H1 (cell line): ENCODE data around the gene EED. TPM values are rescaled to one million over a fixed set of nuclear protein-coding genes. Genes with fewer than 3 reads are reported as not detected.

Source experiments
- CTCF ChIA-PET: fragments of 300-600 bp; sonication (Branson Sonifier 250); formaldehyde crosslinking; loops from one replicate; lab custom pipeline; 2021; ENCODE audit not compliant: partially characterized antibody; lab: Charles Lee
- POLR2A ChIA-PET: fragments of 300-600 bp; sonication (Branson Sonifier 250); formaldehyde crosslinking; loops from one replicate; lab custom pipeline; 2021; ENCODE audit warnings: inconsistent platforms; ENCODE audit not compliant: partially characterized antibody; lab: Charles Lee
- DNase-seq, 2 experiments: peaks; one replicate each; pipeline versions ENCODE4 v3.0.0 to v3.0.0-alpha.2; 2010 to 2022; ENCODE audit warnings: low spot score in 2 of 2, low read depth in 1 of 2, mixed read lengths in 1 of 2
- FAIRE-seq: peaks from 2 replicates; lab custom pipeline; 2011; peaks lifted over from hg19 to GRCh38; lab: Jason Lieb, UNC
- H2AFZ ChIP-seq: 2 replicates; pipeline ENCODE4 v1.8.1; 2012; ENCODE audit warnings: low read length, inconsistent platforms
- H2AK5ac ChIP-seq: 2 replicates; pipeline ENCODE4 v1.6.1; 2013; ENCODE audit warnings: low read depth, low read length
- H2BK120ac ChIP-seq: replicated peaks from 2 replicates; pipeline ENCODE3; 2013; ENCODE audit warnings: low read depth, low read length, inconsistent platforms
- H2BK12ac ChIP-seq: 2 replicates; pipeline ENCODE4 v1.6.1; 2013; ENCODE audit warnings: low read depth, low read length
- H2BK15ac ChIP-seq: 2 replicates; pipeline ENCODE4 v1.6.1; 2013; ENCODE audit warnings: low read length
- H2BK20ac ChIP-seq: 2 replicates; pipeline ENCODE4 v1.6.1; 2013; ENCODE audit warnings: low read length
- H2BK5ac ChIP-seq: 2 replicates; pipeline ENCODE4 v1.6.1; 2013; ENCODE audit warnings: low read depth, low read length
- H3K14ac ChIP-seq: 2 replicates; pipeline ENCODE4 v1.6.1; 2013; ENCODE audit warnings: inconsistent platforms; ENCODE audit not compliant: insufficient read length
- H3K18ac ChIP-seq: 2 replicates; pipeline ENCODE4 v1.6.1; 2013; ENCODE audit warnings: low read length; ENCODE audit errors: extremely low read depth
- H3K23ac ChIP-seq: 2 replicates; pipeline ENCODE4 v1.6.1; 2013; ENCODE audit warnings: inconsistent platforms; ENCODE audit not compliant: insufficient read length
- H3K23me2 ChIP-seq: 2 replicates; pipeline ENCODE4 v1.6.1; 2013; ENCODE audit warnings: low read depth, low read length
- H3K27ac ChIP-seq: 2 replicates; pipeline ENCODE4 v1.6.1; 2011; ENCODE audit warnings: low read depth, low read length, inconsistent platforms
- H3K27me3 ChIP-seq, 4 experiments: replicated peaks in 1 of 4; 1 replicate in 1 of 4; 2 replicates in 3 of 4; pipeline versions ENCODE4 v1.6.1 to v1.8.1; 2011 to 2013; ENCODE audit warnings: low read length in 3 of 4, mild to moderate bottlenecking in 3 of 4, inconsistent platforms in 2 of 4, mixed read lengths in 2 of 4, moderate library complexity in 1 of 4; ENCODE audit not compliant: control insufficient read depth in 3 of 4, insufficient read depth in 3 of 4; ENCODE audit errors: extremely low read depth in 1 of 4
- H3K36me3 ChIP-seq, 4 experiments: 2 replicates each; pipeline versions ENCODE4 v1.6.1 to v1.8.1; 2011 to 2013; ENCODE audit warnings: mild to moderate bottlenecking in 4 of 4, low read length in 3 of 4, moderate library complexity in 2 of 4, control low read depth in 1 of 4, inconsistent platforms in 1 of 4; ENCODE audit not compliant: insufficient read depth in 4 of 4, control insufficient read depth in 2 of 4
- H3K4ac ChIP-seq: replicated peaks from 2 replicates; pipeline ENCODE3; 2013; ENCODE audit warnings: low read length, low read depth, mixed read lengths, inconsistent platforms; ENCODE audit not compliant: insufficient read length
- H3K4me1 ChIP-seq, 4 experiments: replicated peaks in 1 of 4; 1 replicate in 1 of 4; 2 replicates in 3 of 4; pipeline versions ENCODE4 v1.6.1 to v1.8.1; 2011 to 2013; ENCODE audit warnings: low read length in 3 of 4, inconsistent platforms in 2 of 4, mixed read lengths in 1 of 4; ENCODE audit not compliant: insufficient read depth in 4 of 4, control insufficient read depth in 3 of 4
- H3K4me2 ChIP-seq, 2 experiments: 2 replicates each; pipeline versions ENCODE4 v1.6.1 to v1.8.1; 2011 to 2013; ENCODE audit warnings: low read depth in 2 of 2, low read length in 2 of 2, control low read depth in 1 of 2, inconsistent platforms in 1 of 2, mild to moderate bottlenecking in 1 of 2; ENCODE audit not compliant: insufficient read depth in 1 of 2
- H3K4me3 ChIP-seq, 4 experiments: fragments of 200-600, 300-600 bp in 1 of 4; sonication (generic), shearing (Covaris generic), sonication (Bioruptor Twin) in 1 of 4; 2 replicates each; pipeline versions ENCODE4 v1.5.1 to v1.8.1; 2011 to 2016; ENCODE audit warnings: low read length in 4 of 4, low read depth in 3 of 4, control low read depth in 2 of 4, inconsistent platforms in 2 of 4, mild to moderate bottlenecking in 2 of 4, mixed read lengths in 1 of 4, moderate library complexity in 1 of 4; ENCODE audit not compliant: insufficient read depth in 2 of 4; ENCODE audit errors: extremely low read depth in 1 of 4
- H3K56ac ChIP-seq: replicated peaks from 2 replicates; pipeline ENCODE3; 2013; ENCODE audit warnings: low read depth, mild to moderate bottlenecking, mixed read lengths, low read length, inconsistent platforms; ENCODE audit not compliant: insufficient read length
- H3K79me1 ChIP-seq: 2 replicates; pipeline ENCODE4 v1.6.1; 2013; ENCODE audit warnings: low read depth, low read length, control low read depth
- H3K79me2 ChIP-seq, 2 experiments: 2 replicates each; pipeline versions ENCODE4 v1.6.1 to v1.8.1; 2012 to 2013; ENCODE audit warnings: low read length in 2 of 2, mild to moderate bottlenecking in 2 of 2, inconsistent platforms in 1 of 2; ENCODE audit not compliant: insufficient read depth in 2 of 2, control insufficient read depth in 1 of 2
- H3K9ac ChIP-seq, 4 experiments: replicated peaks in 1 of 4; 1 replicate in 1 of 4; 2 replicates in 3 of 4; pipeline versions ENCODE4 v1.6.1 to v1.8.1; 2011 to 2013; ENCODE audit warnings: low read depth in 3 of 4, low read length in 3 of 4, control low read depth in 2 of 4, mild to moderate bottlenecking in 2 of 4, moderate library complexity in 2 of 4, inconsistent platforms in 1 of 4; ENCODE audit errors: extremely low read depth in 1 of 4
- H3K9me3 ChIP-seq, 2 experiments: 2 replicates each; pipeline versions ENCODE4 v1.6.1 to v1.8.1; 2012 to 2013; ENCODE audit warnings: mild to moderate bottlenecking in 2 of 2, moderate library complexity in 2 of 2, control low read depth in 1 of 2, inconsistent platforms in 1 of 2, low read depth in 1 of 2, low read length in 1 of 2, mixed read lengths in 1 of 2; ENCODE audit not compliant: insufficient read depth in 2 of 2
- H4K20me1 ChIP-seq, 2 experiments: replicated peaks in 1 of 2; 2 replicates each; pipeline versions ENCODE3 to v1.8.1; 2011 to 2013; ENCODE audit warnings: inconsistent platforms in 2 of 2, low read length in 2 of 2, mild to moderate bottlenecking in 1 of 2; ENCODE audit not compliant: insufficient read depth in 2 of 2, control insufficient read depth in 1 of 2
- H4K5ac ChIP-seq: 2 replicates; pipeline ENCODE4 v1.6.1; 2013; ENCODE audit warnings: low read length, low read depth, mixed read lengths, inconsistent platforms; ENCODE audit not compliant: insufficient read length
- H4K8ac ChIP-seq: 2 replicates; pipeline ENCODE4 v1.8.0; 2013; ENCODE audit warnings: mild to moderate bottlenecking, moderate library complexity, low read length, inconsistent platforms; ENCODE audit not compliant: insufficient read depth; ENCODE audit errors: extremely low read depth
- H4K91ac ChIP-seq: replicated peaks from 2 replicates; pipeline ENCODE3; 2013; ENCODE audit warnings: low read length, mixed read lengths, inconsistent platforms; ENCODE audit not compliant: insufficient read length
- CEBPB ChIP-seq: IDR thresholded peaks from 2 replicates; pipeline ENCODE4 v1.6.1; 2012; ENCODE audit warnings: low read depth, low read length
- EZH2 ChIP-seq: fragments of 200-600 bp; sonication (generic); IDR thresholded peaks from 2 replicates; pipeline ENCODE4 v1.7.1; 2012; ENCODE audit warnings: low read depth, mild to moderate bottlenecking, moderate library complexity, low read length, inconsistent platforms; ENCODE audit not compliant: severe bottlenecking
- FOSL1 ChIP-seq: IDR thresholded peaks from 2 replicates; pipeline ENCODE4 v1.6.1; 2011; ENCODE audit warnings: mild to moderate bottlenecking, low read depth, low read length, moderate library complexity; ENCODE audit not compliant: insufficient read depth
- KDM4A ChIP-seq: IDR thresholded peaks from one replicate; pipeline ENCODE4 v1.7.1; 2012; ENCODE audit warnings: low read depth, mild to moderate bottlenecking, moderate library complexity, low read length, inconsistent platforms; ENCODE audit not compliant: severe bottlenecking
- RNF2 ChIP-seq: fragments of 200-900, 300-1000 bp; sonication (generic); IDR thresholded peaks from 2 replicates; pipeline ENCODE4 v1.7.1; 2016; ENCODE audit warnings: borderline replicate concordance, low read depth, mild to moderate bottlenecking, antibody characterized with exemption, low read length; ENCODE audit not compliant: poor library complexity, severe bottlenecking; ENCODE audit errors: missing control alignments
- TEAD4 ChIP-seq: IDR thresholded peaks from 2 replicates; pipeline ENCODE4 v1.6.1; 2012; ENCODE audit warnings: low read depth, low read length, inconsistent platforms, mixed read lengths
- WGBS, 2 experiments: shearing (Covaris generic) in 1 of 2; methylation state at CpG; one replicate each; pipeline versions ENCODE4 v1.1.6 to v1.1.7; 2013 to 2015; ENCODE audit warnings: low lambda C conversion rate in 2 of 2, mixed read lengths in 2 of 2, inconsistent platforms in 1 of 2, low coverage in 1 of 2, missing lambda C conversion rate in 1 of 2; ENCODE audit not compliant: insufficient replicate concordance in 2 of 2, insufficient coverage in 1 of 2, insufficient read length in 1 of 2; ENCODE audit errors: extremely low coverage in 1 of 2, missing lambda C conversion rate in 1 of 2; 5-methylcytosine and 5-hydroxymethylcytosine counted together
- polyA plus RNA-seq, 7 experiments: library from polyadenylated mRNA; depleted of rRNA in 3 of 7; stranded (reverse) in 5 of 7; unstranded in 2 of 7; fragments of >200 nt in 5 of 7; fragments of 200-250 nt in 2 of 7; gene quantifications; 1 replicate in 5 of 7; 2 replicates in 1 of 7; 4 replicates in 1 of 7; pipeline versions ENCODE4 v1.2.1 to v1.2.3, GENCODE V29; 2011 to 2013; ENCODE audit warnings: missing spikeins in 2 of 7, mixed read lengths in 2 of 7
- total RNA-seq: library from RNA; stranded (reverse); fragmentation: NEBNext Ultra II Directional; extraction: Animal tissue kit (Norgen Biotek cat#: 25700); gene quantifications from 2 replicates; pipeline ENCODE4 v1.2.1, GENCODE V29; 2021

EED gene
- total and polyA plus RNA-seq, 2 of the 8 experiments (the other 6 are each of a cell fraction or from before 2014, with no cell fraction given) = 12.6 to 26.9 TPM

DNA sequence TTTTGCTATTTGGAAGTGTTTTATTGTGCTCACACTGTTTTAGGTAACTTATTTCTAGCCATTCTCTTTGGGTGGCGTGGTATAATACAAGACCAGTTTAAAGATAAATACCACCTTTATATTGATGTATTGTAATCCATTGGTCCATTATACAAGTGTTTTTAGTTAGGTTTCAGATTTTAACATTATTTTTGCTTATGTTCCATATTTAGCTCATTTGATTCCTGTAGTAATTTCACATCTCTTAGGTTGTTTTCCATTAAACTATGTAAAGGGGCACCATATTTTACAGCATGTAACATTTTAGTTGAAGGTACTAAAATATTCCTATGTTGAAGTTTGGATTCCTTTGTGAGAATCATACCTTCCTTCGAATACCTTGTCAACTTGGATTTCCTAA lies 20.1 kb downstream of the EED start:
- no peak overlapping the region for H3K4me3 ChIP-seq
- no peak overlapping the region for H3K27ac ChIP-seq
- no peaks in the 10 kb centered on the region for H3K9me3 ChIP-seq
- POLR2A ChIA-PET = no interaction called here
- CTCF ChIA-PET = interaction anchor here (0.8 kb wide), 1 partner anchor 71 kb away, joined by 4 read pairs; no protein-coding TSS in a partner anchor
- no peak overlapping the region for H2BK15ac ChIP-seq
- no peak overlapping the region for H2BK5ac ChIP-seq
- H3K79me1 ChIP-seq = no peaks in the 10 kb centered on the region; the same call in 1 of the 2 replicates
- H3K4me1 ChIP-seq = no peaks in the 10 kb centered on the region
- no peak for DNase-seq
- H3K23me2 ChIP-seq = no peaks in the 10 kb centered on the region
- no peak overlapping the region for H2AFZ ChIP-seq
- no peak overlapping the region for H2BK20ac ChIP-seq
- no peaks in the 10 kb centered on the region for H4K20me1 ChIP-seq
- H3K27me3 ChIP-seq = no peaks in the 10 kb centered on the region
- 94% methylated on average over 2 of the region's 2 CpGs; no CpG with 5 or more reads in 1 of the 2 experiments for WGBS, 2 experiments
- H3K36me3 ChIP-seq = peaks cover 0 to 27% (median 9%) of the 10 kb centered on the region in 4 experiments; a peak in 7 of 8 replicates
- FAIRE-seq = no peak
- no peak overlapping the region for H2BK12ac ChIP-seq
- H3K23ac ChIP-seq = no peak overlapping the region
- no peak overlapping the region for H3K56ac ChIP-seq
- H2BK120ac ChIP-seq = no peak overlapping the region
- no peak overlapping the region for H4K5ac ChIP-seq
- H3K4ac ChIP-seq = no peak overlapping the region
- no peak overlapping the region for H3K14ac ChIP-seq
- H3K79me2 ChIP-seq = 0 out of 4 replicates have a peak, but pooled peaks cover 0 to 1% of the 10 kb centered on the region in 2 experiments
- H2AK5ac ChIP-seq = no peak overlapping the region
- H3K4me2 ChIP-seq = no peak overlapping the region
- no peak overlapping the region for H3K9ac ChIP-seq
- H3K18ac ChIP-seq = no peak overlapping the region
- H4K8ac ChIP-seq = no peak overlapping the region
- TF ChIP-seq TEAD4 = no peak
- no peak for TF ChIP-seq CEBPB
- no peak for TF ChIP-seq KDM4A
- TF ChIP-seq RNF2 = no peak
- no peak for TF ChIP-seq FOSL1
- TF ChIP-seq EZH2 = no peak
- no peak overlapping the region for H4K91ac ChIP-seq
